ENCODE data around the gene TESK2.
"Not testable (repeated sequence)": the region's sequence is repeated elsewhere in the genome, so short reads cannot be mapped to it uniquely, and the experiment has no call there.

Gene TESK2

GRCh38 chr1:45470306-45470798, 20.6 kb downstream of the TESK2 start:
- no peak for DNase-seq

GRCh38 chr1:45467353-45467752, 23.6 kb downstream of the TESK2 start:
- DNase-seq = not testable (repeated sequence)

- DNase-seq = no peak
These were observed 25.7 kb downstream of the TESK2 start for GRCh38 chr1:45465277-45465676.

DNA sequence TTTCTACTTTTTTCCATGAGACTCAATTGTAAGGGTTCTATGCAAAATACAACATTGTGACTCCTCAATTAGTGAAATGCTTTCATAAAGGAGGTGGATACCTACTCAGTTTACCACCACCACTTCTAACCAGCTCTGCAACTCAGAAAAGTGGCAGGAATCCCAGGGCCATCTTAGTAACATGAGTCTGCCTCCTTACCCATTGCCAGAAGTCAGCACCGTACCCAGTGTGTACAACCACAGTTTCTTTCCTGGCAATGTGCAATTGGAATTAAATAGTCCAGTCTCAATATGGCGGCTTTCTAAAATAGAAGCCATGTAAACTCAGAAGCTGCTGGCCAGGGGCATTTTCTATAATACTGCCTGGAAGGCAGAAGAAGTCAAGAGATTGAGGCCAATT, 32.1 kb downstream of the TESK2 start:
- no peak for DNase-seq

GRCh38 chr1:45456531-45456930, 34.4 kb downstream of the TESK2 start:
- DNase-seq = no peak

DNA sequence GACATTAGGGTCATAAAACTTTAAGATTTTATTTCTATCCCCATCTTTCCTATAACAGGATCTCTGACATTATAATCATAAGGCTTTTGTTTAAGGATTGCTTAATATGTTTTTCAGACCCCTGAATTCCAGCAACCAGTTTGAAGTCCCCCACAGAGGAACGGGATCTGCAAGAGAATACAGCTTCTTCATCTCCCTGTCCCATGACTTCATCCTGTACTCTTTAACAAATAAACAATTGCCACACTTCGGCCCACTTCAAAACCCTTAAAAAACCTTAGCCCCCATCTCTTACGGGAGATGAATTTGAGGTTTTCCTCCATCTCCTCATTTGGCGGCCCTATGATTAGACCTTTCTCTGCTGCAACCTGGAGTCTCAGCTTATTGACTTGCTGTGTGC, 35.8 kb downstream of the TESK2 start:
- no peak for DNase-seq

- no peak for DNase-seq
These were observed 36.5 kb downstream of the TESK2 start for GRCh38 chr1:45454464-45454863.

GRCh38 chr1:45452503-45452902, 38.5 kb downstream of the TESK2 start:
- DNase-seq = no peak

DNA sequence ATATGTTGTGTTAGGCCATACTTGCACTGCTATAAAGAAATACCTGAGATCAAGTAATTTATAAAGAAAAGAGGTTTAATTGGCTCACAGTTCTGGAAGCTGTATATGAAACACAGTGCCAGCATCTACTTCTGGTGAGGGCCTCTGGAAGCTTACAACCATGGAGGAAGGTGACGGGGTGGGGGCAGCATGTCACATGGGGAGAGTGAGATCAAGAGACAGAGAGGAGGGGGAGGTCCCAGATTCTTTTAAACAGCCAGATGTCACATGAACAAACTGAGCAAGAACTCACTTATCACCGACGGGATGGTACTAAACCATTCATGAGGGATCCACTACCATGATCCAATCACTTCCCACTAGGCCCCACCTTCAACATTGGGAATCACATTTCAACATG, 42.6 kb downstream of the TESK2 start:
- DNase-seq = no peak

DNA sequence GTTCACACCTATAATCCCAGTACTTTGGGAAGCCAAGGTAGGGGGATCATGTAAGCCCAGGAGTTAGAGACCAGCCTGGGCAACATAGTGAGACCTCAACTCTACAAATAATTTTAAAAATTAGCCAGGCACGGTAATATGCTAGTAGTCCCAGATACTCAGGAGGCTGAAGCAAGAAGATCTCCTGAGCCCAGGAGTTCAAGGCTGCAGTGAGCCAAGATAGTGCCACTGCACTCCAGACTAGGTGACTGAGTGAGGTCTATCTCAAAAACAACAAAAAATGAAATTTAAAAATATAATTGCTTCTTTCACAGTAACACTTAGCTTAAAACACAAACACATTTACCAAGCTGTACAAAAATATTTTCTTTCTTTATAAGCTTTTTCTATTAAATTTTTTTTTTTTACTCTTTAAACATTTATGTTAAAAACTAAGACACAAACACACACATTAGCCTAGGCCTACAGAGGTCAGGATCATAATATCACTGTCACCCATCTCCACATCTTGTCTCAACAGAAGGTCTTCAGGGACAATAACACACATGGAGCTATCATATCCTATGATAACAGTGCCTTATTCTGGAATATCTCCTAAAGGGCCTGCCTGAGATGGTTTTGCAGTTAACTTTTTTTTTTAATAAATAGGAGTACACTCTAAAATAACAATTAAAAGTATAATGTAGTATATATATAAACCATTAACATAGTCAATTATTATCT, 43.9 kb downstream of the TESK2 start:
- no peak for DNase-seq

GRCh38 chr1:45446530-45446929, 44.4 kb downstream of the TESK2 start:
- no peak for DNase-seq

GRCh38 chr1:45444609-45445131, 46.3 kb downstream of the TESK2 start:
- DNase-seq = no peak

GRCh38 chr1:45443580-45444446, 47.1 kb downstream of the TESK2 start:
- no peak for DNase-seq

- no peak for DNase-seq
These were observed 48.7 kb downstream of the TESK2 start for GRCh38 chr1:45442272-45442671.

DNA sequence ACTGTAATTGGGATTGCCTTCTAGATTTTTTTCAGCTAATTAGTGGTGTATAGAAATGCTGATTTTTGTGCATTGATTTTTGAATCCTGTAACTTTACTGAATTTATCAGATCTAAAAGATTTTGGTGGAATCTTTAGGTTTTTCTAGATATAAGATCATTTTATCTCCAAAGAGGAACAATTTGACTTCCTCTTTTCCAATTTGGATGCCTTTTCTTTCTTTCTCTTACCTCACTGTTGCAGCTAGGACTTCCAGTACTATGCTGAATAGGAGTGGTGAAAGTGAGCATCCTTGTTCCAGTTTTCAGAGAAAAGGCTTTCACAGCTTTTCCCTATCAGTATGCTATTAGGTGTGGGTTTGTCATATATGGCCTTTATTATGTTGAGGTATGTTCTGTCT, 53.6 kb downstream of the TESK2 start:
- DNase-seq = no peak

DNA sequence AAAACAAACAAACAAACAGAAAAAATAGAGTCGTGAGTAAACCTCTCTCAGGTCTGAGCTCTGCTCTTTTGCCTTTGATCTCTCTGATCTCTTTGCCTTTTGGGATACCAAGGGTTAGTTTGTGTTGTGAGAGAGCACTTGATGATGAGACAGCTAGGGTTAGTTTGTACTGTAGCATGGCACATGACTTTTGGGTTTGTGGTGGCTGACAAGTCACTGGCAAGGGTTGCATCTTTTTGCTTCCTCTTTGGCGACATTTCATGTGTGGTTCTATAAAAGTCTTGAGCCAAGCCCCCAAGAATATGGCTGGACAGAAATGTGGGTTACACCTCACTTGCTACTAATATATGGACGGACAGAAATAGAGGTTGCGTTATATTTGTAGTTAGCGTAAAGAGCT, 60.5 kb downstream of the TESK2 start:
- DNase-seq = no peak

- no peak for DNase-seq
These were observed 61.3 kb downstream of the TESK2 start for GRCh38 chr1:45429561-45430159.

DNA sequence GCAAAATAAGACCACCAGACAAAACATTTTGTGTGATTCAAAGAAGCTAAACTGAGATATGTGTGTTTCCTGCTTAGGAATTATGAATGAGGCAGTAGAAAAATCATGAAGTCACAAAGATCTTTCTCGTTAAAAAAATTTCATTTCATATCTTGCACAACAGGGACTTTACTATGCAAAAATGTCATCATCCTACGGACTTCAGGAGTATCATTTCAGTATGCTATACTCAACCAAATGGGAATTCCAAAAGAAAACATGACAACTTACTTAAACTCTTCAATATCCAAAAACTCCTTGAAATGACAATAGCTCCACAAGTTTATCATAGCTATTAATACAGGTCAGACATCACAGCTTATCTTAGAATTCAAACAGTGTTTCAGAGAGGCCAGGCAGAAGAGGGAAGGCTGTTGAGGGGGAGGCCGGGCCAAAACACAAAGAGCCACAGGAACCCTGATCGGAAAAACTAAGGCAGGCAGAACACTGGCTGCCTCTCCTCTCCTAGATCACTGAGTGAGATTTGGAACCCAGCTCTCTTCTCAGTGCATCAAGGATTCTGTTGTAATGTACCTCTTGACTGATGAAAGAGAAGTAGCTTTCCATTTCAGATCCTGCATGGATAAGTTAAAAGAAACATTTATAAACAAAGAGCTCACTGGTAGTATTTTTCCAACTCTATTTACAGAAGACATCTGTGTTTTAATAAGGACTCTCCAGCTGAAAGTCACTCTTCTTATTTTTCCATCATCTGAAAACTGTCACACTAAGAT, 66.9 kb downstream of the TESK2 start:
- DNase-seq = no peak

- DNase-seq = no peak
These were observed 69.0 kb downstream of the TESK2 start for GRCh38 chr1:45421935-45422334.

DNA sequence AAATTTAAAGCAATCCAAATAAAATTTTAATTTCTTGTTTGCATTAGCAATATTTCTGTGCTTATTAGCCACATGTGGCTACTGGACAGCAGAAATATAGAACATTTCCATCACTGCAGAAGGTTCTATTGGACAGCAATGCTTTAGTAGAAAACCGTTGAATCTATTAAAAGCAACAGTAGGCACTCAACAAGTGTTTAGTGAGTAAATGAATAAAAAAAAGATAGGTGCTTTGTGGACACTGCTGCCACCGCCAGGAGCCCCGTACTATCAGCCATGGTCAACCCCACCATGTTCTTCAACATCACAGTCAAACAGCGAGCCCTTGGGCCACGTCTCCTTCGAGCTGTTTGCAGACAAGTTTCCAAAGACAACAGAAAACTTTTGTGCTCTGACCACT, 76.2 kb downstream of the TESK2 start:
- no peak for DNase-seq

DNA sequence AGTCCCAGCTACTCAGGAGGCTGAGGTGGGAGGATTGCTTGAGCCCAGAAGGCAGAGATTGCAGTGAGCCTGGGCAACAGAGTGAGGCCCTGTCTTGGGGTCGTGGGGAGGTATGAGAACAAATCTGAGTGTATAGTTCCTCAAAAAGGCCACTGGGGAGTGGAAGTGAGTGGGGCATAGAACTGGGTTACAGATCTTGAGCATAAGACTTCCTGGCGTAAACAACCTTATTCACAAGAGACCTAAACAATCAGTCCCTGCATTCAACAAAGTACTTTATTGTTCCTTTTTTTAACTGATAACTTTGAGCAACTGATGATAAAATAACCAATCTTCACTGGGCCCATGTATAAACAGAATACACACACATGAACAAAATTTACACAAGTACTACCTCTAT, 78.1 kb downstream of the TESK2 start:
- no peak for DNase-seq

DNA sequence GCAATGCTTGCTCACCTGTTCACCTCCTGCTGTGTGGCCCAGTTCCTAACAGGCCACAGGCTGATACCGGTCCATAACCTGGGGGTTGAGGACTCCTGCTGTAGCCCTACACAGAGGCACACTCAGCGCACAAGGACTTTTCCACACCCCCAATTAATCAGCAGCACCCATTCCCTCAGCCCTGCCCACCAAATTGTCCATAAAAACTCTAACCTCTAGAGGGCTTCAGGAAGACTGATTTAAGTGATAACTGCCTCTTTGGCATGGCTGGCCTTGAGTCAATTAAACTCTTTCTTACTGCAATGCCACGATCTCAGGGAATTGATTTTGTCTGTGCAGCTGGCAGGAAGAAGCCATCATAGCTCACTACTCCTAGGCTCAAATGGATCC, 79.5 kb downstream of the TESK2 start:
- DNase-seq = no peak
